ENCODE results near the gene TCERG1L.

Gene TCERG1L

GRCh38 chr10:131086511-131086910 is 225.0 kb downstream of the TCERG1L start:
- H3K4me3 ChIP-seq (ENCODE audit: insufficient read depth, low read length, poor library complexity, severe bottlenecking) = no peak overlapping the region
- H3K4me2 ChIP-seq (ENCODE audit: low read depth, low read length, poor library complexity, severe bottlenecking) = no peak overlapping the region
- no peaks in the 10 kb centered on the region for H3K36me3 ChIP-seq (ENCODE audit: low read length)
- no peaks in the 10 kb centered on the region for H3K79me2 ChIP-seq (ENCODE audit: insufficient read depth, low read length)
- no peaks in the 10 kb centered on the region for H3K27me3 ChIP-seq (ENCODE audit: low read length)
- no peak overlapping the region for H3K9ac ChIP-seq (ENCODE audit: low read length)
- H4K20me1 ChIP-seq (ENCODE audit: low read depth, low read length) = no peaks in the 10 kb centered on the region
- no peak overlapping the region for H3K27ac ChIP-seq (ENCODE audit: low read depth, low read length)
- H3K9me2 ChIP-seq (replicated peaks; ENCODE audit: insufficient read depth, low read length) = no peaks in the 10 kb centered on the region
- H2AFZ ChIP-seq (ENCODE audit: low read depth, low read length, severe bottlenecking) = no peak overlapping the region
- no peak for TF ChIP-seq CTCF (IDR thresholded peaks at IDR 0.05; ENCODE audit: insufficient read depth, low read length, poor library complexity, severe bottlenecking)
- TF ChIP-seq EZH2phosphoT487 (conservative IDR thresholded peaks at IDR 0.05; ENCODE audit: low read length) = no peak
- H3F3A ChIP-seq (ENCODE audit: insufficient read depth) = no peaks in the 10 kb centered on the region
- no peaks in the 10 kb centered on the region for H3K9me3 ChIP-seq (ENCODE audit: insufficient read depth, low read length)

GRCh38 chr10:131086094-131086493 is 225.4 kb downstream of the TCERG1L start:
- no peaks in the 10 kb centered on the region for H3K27me3 ChIP-seq (ENCODE audit: low read length)
- H3F3A ChIP-seq (ENCODE audit: insufficient read depth) = no peaks in the 10 kb centered on the region
- H3K4me2 ChIP-seq (ENCODE audit: low read depth, low read length, poor library complexity, severe bottlenecking) = no peak overlapping the region
- no peak overlapping the region for H3K27ac ChIP-seq (ENCODE audit: low read depth, low read length)
- no peak overlapping the region for H3K4me3 ChIP-seq (ENCODE audit: insufficient read depth, low read length, poor library complexity, severe bottlenecking)
- no peaks in the 10 kb centered on the region for H3K9me2 ChIP-seq (replicated peaks; ENCODE audit: insufficient read depth, low read length)
- no peak overlapping the region for H2AFZ ChIP-seq (ENCODE audit: low read depth, low read length, severe bottlenecking)
- H3K9me3 ChIP-seq (ENCODE audit: insufficient read depth, low read length) = no peaks in the 10 kb centered on the region
- no peak for TF ChIP-seq CTCF (IDR thresholded peaks at IDR 0.05; ENCODE audit: insufficient read depth, low read length, poor library complexity, severe bottlenecking)
- TF ChIP-seq EZH2phosphoT487 (conservative IDR thresholded peaks at IDR 0.05; ENCODE audit: low read length) = no peak
- H4K20me1 ChIP-seq (ENCODE audit: low read depth, low read length) = no peaks in the 10 kb centered on the region
- no peaks in the 10 kb centered on the region for H3K36me3 ChIP-seq (ENCODE audit: low read length)
- H3K79me2 ChIP-seq (ENCODE audit: insufficient read depth, low read length) = no peaks in the 10 kb centered on the region
- no peak overlapping the region for H3K9ac ChIP-seq (ENCODE audit: low read length)

GRCh38 chr10:131085091-131085860 is 226.2 kb downstream of the TCERG1L start:
- Histone ChIP-seq H2AFZ (ENCODE audit: low read depth, low read length, severe bottlenecking) (no peak overlapping the region), H4K20me1 (ENCODE audit: low read depth, low read length) (no peaks in the 10 kb centered on the region), H3K9me3 (ENCODE audit: insufficient read depth, low read length) (no peaks in the 10 kb centered on the region), H3K4me2 (ENCODE audit: low read depth, low read length, poor library complexity, severe bottlenecking) (no peak overlapping the region), H3K27me3 (ENCODE audit: low read length) (no peaks in the 10 kb centered on the region), H3K36me3 (ENCODE audit: low read length) (no peaks in the 10 kb centered on the region), H3K27ac (ENCODE audit: low read depth, low read length) (no peak overlapping the region), H3K79me2 (ENCODE audit: insufficient read depth, low read length) (no peaks in the 10 kb centered on the region), H3K9me2 (replicated peaks; ENCODE audit: insufficient read depth, low read length) (no peaks in the 10 kb centered on the region), H3K9ac (ENCODE audit: low read length) (no peak overlapping the region), H3F3A (ENCODE audit: insufficient read depth) (no peaks in the 10 kb centered on the region), H3K4me3 (ENCODE audit: insufficient read depth, low read length, poor library complexity, severe bottlenecking) (no peak overlapping the region)
- TF ChIP-seq EZH2phosphoT487 (conservative IDR thresholded peaks at IDR 0.05; ENCODE audit: low read length) = no peak

- no peak for TF ChIP-seq CTCF (IDR thresholded peaks at IDR 0.05; ENCODE audit: insufficient read depth, low read length, poor library complexity, severe bottlenecking)
- TF ChIP-seq EZH2phosphoT487 (conservative IDR thresholded peaks at IDR 0.05; ENCODE audit: low read length) = no peak
- H3K9me3 ChIP-seq (ENCODE audit: insufficient read depth, low read length) = no peaks in the 10 kb centered on the region
Observed at GRCh38 chr10:131084791-131085090, 226.8 kb downstream of the TCERG1L start.

More at GRCh38 chr10:131084791-131085090, 226.8 kb downstream of the TCERG1L start:
- Histone ChIP-seq H3K9me2 (replicated peaks; ENCODE audit: insufficient read depth, low read length) (no peaks in the 10 kb centered on the region), H3K36me3 (ENCODE audit: low read length) (no peaks in the 10 kb centered on the region), H3K9ac (ENCODE audit: low read length) (no peak overlapping the region), H3K27ac (ENCODE audit: low read depth, low read length) (no peak overlapping the region), H2AFZ (ENCODE audit: low read depth, low read length, severe bottlenecking) (no peak overlapping the region), H3K27me3 (ENCODE audit: low read length) (no peaks in the 10 kb centered on the region), H4K20me1 (ENCODE audit: low read depth, low read length) (no peaks in the 10 kb centered on the region), H3K79me2 (ENCODE audit: insufficient read depth, low read length) (no peaks in the 10 kb centered on the region), H3K4me2 (ENCODE audit: low read depth, low read length, poor library complexity, severe bottlenecking) (no peak overlapping the region), H3F3A (ENCODE audit: insufficient read depth) (no peaks in the 10 kb centered on the region), H3K4me3 (ENCODE audit: insufficient read depth, low read length, poor library complexity, severe bottlenecking) (no peak overlapping the region)

Measured in SU-DHL-6 (cell line).